ENCODE data around the gene CGB8.
"Not testable (repeated sequence)": the region's sequence is repeated elsewhere in the genome, so short reads cannot be mapped to it uniquely, and the experiment has no call there.

Gene CGB8

DNA sequence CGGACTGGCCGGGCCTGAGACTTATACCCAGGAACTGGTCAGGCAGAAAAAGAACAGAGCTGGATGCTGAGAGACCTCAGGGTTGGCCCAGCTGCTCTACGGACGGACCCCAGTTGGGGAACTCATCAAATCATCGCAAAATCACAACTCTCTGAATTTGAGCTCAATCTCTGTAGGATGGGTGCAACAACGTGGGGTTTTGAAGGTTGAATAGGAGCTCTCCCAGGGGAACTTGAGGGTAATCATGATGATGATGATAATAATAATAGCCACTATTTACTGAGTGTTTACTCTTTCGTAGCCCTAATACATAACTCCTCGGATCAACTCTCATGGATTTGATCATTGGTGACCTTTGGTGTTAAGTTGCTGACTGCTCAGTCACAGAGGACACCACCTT lies 18.6 kb downstream of the CGB8 start:
- DNase-seq (ENCODE audit: low read depth, low spot score) = not testable (repeated sequence)

DNA sequence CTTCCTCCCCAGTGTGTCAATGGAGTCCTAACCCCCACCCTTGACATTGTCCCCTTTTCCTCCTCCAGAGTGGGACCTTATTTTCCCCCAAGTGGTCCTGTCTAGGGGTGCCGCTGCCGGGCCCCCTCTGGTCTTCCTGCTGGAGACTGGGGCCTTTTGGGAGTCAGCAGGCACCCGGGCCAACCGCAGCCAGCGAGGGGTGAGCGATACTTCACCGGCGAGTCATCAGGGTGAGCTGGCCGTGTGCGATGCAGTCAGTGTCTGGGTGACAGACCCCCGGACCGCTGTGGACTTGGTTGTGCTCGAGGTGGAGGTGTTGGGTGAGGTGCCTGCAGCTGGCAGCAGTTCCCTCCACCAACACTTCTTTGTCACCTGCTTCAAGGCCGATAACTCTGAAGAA lies 19.2 kb downstream of the CGB8 start:
- not testable (repeated sequence) for DNase-seq (ENCODE audit: low read depth, low spot score)

DNA sequence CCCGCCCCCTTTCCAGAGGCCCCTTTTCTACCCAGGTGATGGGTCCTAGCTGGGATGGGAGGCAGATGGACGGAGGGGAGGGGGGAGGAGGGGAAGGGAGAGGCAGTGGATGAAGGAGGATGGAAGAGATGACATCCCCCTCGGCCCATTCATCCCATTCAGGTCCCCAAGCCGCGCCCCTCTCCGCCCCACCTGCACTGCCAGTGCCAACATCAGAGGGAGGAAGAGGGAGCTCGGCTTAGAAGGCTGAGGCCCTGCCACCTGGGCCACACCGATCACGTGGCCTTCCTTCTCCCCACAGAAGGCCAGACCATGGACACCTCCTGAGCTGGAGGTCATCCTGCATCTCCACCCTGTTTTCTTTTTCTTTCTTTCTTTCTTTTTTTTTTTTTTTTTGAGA lies 20.2 kb downstream of the CGB8 start:
- DNase-seq (ENCODE audit: low read depth, low spot score) = not testable (repeated sequence)

DNA sequence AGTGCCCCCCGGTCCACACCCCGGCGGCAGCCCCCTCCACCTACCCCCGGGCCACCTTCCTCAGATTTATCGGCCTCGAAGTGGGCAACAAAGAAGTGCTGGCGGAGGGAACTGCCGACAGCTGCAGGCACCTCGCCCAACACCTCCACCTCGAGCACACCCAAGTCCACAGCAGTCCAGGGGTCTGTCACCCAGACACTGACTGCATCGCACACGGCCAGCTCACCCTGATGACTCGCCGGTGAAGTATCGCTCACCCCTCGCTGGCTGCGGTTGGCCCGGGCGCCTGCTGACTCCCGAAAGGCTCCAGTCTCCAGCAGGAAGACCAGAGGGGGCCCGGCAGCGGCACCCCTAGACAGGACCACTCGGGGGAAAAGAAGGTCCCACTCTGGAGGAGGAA lies 23.3 kb downstream of the CGB8 start:
- DNase-seq (ENCODE audit: low read depth, low spot score) = not testable (repeated sequence)

DNA sequence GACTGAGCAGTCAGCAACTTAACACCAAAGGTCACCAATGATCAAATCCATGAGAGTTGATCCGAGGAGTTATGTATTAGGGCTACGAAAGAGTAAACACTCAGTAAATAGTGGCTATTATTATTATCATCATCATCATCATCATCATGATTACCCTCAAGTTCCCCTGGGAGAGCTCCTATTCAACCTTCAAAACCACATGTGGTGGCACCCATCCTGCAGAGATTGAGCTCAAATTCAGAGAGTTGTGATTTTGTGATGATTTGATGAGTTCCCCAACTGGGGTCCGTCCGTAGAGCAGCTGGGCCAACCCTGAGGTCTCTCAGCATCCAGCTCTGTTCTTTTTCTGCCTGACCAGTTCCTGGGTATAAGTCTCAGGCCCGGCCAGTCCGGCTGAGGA lies 23.8 kb downstream of the CGB8 start:
- not testable (repeated sequence) for DNase-seq (ENCODE audit: low read depth, low spot score)

DNA sequence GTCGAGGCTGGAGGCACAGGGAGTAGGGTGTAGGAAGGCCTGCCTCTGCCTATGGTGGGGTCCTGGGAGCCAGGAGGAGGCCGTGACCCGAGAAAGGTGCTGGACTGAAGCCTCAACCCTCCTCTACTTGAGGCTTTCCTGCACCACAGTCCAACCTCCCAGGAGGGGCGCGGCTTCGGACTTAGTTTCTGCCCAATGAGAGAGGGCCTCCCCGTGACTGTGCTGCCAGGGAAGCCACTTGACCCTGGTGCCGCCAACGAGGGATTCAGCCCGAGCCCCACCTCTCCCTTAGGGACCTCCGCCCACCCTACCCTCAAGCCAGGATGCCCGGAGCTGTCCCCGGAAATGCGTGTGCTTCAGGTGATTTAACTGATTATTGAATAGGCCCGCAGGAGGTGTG lies 24.7 kb downstream of the CGB8 start, which contains the start of gene CGB3:
CGB3 (minus strand) TSS at position 101 of the 400 bp plus-strand sequence. CDS start 362 bp downstream, outside the sequence.
- not testable (repeated sequence) for DNase-seq (ENCODE audit: low read depth, low spot score)

DNA sequence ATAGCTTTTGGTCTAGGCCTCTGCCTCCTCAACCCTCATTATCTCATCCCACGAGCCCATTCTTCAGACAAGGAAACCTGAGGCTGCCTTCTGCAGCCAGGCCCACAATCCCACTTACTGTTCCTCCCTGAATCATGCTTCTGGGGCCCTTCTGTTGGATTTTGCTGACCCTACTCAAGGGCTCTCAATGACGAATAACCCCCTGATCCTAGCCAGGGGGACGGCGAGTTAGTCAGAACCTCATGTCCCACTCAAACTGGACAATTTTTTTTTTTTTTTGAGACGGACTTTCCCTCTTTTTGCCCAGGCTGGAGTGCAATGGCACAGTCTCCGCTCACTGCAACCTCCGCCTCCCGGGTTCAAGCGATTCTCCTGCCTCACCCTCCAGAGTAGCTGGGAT lies 26.8 kb downstream of the CGB8 start:
- no peak for DNase-seq (ENCODE audit: low read depth, low spot score)

DNA sequence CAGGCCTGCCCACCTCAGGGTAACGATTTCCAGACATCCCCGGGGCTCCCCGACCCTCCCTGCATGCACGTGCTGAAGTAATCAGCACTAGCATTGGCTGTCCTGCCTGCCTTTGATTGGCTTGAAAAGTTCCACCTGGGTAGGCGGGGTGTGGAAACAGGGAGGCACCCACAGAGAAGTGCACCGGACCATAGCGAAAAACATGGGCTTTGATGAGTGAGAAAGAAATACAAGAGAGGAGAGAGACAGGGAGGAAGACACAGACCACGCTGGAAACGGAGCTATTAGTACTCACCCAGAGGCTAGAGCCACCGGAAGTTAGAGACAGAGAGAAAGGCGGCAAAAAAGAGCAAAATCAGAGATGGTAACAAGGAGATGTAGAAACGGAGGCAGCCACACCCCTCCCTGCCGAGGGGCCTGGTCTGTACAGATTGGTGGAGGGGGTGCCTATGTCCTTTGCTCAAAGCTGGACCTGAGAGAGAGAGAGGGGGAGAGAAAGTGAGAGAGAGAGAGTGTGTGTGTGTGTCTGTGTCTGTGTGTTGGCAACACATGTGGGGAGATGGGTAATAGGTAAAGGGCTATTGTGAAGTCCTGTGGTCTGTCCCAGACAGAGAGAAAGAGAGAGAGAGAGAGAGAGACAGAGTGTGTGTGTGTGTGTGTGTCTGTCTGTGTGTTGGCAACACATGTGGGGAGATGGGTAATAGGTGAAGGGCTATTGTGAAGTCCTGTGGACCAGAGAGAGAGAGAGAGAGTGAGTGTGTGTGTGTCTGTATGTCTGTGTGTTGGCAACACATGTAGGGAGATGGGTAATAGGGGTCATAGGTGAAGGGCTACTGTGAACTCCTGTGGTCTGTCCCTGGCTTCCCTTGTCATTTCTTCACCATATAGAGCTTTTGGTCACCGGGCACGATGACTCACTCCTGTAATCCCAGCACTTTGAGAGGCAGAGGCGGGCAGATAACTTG lies 27.7 kb downstream of the CGB8 start:
- no peak for DNase-seq (ENCODE audit: low read depth, low spot score)

DNA sequence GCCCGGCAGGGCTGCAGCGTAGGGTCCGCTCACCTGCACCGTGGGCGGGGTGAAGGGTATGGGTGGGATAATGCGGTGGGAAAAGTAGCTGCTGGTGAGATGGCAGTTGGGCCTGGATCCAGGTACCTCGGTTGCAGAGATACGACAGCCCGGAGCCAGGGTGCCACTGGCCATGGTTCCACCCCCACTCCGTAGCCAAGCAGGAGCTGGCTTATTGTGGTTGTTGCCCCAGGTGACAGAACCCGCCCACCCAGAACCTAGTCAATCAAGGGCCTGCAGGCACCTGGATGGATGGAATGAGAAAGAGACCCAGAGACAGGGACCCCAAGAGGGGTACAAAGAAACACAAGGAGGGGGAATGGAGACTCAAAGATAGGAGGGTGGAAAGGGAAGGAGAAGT lies 28.6 kb downstream of the CGB8 start:
- DNase-seq (ENCODE audit: low read depth, low spot score) = no peak

DNA sequence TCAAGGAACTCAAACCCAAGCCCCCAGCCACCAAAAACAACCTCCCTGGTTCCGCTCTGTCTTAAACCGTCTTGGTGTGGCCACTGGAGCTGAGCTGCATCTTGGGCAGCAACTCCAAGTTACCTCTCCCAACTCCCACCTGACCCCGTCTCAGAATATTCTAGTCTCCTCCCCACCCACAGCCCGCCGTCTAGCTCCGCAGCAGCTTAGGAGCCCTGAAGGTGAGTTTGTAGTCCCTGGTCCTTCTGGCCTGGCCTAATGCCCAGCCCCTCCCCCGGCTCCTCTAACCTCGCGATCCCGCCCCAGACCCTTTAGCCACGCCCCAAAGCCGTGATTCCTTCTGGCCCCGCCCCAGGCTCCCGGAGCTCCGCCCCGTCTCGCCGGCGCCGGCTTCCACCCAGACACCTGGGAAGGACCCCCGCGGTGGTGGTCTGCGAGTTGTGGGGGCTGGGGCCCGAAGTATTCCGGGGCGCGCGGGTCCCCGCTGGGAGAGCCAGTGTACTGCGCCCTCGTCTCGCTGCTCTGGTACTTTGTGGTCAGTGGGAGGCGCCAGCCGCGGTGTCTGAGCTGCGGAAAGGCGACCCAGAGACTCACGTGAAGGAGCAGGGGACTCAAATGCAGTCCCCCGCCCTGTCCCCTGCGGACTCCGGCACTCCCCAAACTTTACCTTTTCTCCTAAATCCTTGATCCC lies 29.5 kb downstream of the CGB8 start:
- no peak for DNase-seq (ENCODE audit: low read depth, low spot score)

DNA sequence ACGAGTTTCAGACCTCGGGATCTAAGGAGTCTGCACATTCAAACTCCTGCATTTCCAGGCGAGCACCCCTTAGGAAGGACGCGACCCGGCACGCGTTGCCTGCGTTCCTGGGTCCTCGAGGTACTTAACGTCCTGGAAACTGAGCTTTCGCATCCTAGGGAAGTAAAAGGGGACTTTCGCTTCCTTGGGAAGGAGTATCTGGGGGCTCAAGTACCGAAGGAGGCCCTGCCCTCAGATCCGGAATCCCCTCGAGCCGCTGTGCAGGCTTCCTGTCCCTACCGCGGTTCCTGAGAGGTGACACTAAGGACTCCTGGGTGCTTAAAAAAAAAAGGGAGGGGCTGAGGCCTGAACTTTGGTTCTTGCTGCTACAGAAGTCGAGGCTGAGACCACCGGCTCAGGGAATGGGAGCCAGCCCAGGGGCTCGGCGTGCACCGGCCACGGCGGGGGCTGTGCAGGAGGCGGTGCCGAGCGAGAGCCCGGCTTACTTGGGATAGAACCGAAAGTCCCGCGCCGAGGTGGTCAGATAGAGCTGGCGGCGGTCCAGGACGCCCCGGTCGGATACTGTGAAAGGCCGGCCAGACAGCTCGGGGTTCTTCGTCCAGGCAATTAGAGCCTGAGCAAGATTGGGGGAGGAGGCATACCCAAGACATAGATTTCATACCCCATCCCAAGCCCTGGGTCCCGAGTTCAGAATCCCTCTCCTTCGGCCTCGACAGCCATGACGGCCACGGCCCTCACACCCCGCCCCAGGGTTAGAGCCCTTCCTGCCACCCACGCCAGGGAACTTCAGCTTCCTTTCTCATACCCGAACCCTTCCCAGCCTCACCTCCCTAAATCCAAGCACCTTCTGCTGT lies 30.3 kb downstream of the CGB8 start:
- not testable (repeated sequence) for DNase-seq (ENCODE audit: low read depth, low spot score)

DNA sequence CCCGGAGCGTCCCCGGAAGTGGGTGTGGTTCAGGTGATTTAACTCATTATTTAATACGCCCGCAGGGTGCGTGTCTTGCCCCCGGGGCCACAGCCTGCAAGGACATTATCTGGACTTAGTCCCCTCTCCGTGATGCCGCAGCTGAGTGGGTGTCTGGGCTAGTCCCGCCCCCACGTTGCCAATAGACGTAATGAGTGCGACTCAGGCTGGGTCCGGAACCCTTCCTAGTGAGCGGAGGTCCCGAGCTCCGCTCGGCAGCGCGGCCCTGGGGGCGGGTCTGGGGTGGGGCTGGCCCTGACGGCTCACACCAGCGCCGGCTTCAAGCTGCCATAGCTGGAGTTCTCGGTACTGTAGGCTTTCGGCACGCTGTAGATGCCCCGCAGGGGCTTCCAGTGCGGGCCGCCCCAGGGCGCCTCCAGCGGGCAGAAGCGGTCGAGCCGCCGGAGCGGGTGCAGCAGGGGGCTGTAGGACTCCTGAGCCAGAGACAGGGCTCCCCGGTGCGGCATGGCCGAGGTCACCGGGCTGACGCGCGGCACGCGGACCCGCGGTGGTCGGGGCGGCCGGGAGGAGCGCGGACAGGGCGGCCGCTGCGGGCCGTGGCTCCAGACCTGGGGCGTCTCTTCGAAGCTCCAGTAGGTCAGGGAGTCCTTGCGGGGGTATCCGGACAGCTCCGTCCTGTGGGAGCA lies 31.1 kb downstream of the CGB8 start:
- no peak for DNase-seq (ENCODE audit: low read depth, low spot score)

DNA sequence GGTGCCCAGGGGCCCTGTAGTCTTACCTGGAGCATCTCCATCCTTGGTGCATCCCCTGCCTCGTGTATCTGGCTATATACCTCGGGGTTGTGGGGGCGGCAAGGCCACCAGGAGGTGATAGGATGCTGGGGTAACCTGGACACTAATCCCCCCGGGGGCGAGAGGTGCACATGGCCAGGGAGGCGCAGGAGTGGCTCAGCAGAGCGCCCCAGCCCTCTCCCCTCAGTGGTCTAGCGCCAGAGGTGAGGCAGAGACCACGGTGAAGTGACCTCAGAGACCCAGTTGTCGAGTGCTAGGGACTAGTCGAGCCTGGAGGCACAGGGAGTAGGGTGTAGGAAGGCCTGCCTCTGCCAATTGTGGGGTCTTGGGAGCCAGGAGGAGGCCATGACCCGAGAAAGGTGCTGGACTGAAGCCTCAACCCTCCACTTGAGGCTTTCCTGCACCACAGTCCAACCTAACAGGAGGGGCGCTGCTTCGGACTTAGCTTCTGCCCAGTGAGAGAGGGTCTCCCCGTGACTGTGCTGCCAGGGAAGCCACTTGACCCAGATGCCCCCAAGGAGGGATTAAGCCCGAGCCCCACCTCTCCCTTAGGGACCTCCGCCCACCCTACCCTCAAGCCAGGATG lies 31.8 kb downstream of the CGB8 start, which contains the start of gene LHB:
LHB (minus strand) TSS at position 51 of the 625 bp plus-strand sequence; CDS start at position 41, 10 bp downstream.
- no peak for DNase-seq (ENCODE audit: low read depth, low spot score)

DNA sequence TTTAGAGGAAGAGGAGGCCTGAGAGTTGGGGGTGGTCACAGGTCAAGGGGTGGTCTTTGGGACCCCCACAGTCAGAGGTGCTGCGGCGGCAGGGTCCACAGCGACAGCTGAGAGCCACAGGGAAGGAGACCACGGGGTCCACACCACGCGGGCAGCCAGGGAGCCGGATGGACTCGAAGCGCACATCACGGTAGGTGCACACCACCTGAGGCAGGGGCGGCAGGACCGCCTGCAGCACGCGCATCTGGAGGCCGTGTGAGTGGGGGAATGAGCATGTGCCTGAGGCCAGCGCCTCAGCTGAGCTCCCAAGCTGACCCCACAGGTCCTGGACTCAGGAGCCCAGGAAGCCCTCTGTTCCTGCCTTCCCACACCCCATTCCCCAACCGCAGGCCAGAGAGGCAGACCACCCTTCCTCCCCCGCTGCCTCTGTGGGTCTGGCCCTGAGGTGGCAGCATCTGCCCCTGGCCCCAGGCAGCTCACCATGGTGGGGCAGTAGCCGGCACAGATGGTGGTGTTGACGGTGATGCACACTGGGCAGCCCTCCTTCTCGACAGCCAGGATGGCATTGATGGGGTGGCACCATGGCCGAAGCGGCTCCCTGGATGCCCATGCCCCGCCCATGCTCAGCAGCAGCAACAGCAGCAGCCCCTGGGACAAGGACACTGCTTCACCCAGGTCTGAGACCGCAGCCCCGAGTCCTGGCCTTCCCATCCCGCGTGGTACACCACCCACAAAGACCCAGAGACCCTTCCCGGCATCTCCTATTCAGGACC lies 32.7 kb downstream of the CGB8 start:
- DNase-seq (ENCODE audit: low read depth, low spot score) = no peak

DNA sequence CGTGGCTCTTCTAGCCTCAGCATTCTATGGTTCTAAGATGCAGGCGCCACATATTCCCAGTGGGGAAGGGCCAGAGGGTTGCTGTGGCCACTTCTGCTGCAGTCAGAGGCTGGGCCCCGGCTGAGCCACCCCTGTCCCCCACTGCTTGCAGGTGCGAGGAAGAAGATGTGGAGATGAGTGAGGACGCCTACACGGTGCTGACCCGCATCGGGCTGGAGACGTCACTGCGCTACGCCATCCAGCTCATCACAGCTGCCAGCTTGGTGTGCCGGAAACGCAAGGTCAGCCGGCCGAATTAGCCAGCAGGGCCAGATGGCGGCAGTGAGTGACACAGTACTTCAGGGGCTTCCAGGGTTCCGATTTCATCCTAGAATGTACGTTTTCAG lies 34.0 kb downstream of the CGB8 start:
- no peak for DNase-seq (ENCODE audit: low read depth, low spot score)

DNA sequence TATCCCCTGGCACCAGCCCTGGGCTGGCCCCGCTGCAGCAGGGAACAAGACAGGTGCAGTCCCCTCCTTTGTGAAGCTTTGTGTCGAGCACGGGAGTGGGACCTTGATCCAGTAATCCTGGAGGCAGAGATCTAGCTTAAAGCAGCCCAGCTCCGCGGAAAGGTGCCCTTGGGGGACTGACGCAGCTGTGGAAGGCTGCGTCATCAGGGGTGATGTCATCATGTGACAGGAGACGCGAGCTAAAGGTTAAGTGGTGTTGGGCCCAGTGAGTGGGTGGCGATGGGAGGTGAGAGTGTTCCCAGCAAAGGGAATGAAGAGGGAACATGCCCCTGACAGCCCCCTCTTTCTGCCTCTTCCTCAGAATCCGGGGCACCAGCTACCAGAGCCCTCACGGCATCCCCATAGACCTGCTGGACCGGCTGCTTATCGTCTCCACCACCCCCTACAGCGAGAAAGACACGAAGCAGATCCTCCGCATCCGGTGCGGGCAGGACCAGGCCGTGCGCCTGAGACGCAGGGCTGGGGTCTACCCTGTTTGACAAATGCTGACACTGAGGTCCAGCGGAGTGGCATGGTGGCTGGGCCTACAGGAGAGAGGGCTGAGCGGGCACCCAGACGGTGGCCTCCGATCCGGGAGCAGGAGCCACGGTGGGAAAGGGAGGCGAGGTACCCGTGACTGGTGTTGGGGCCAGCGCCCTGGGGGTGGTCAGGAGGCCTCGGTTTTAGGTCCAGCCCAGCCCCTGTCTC lies 34.6 kb downstream of the CGB8 start:
- DNase-seq (ENCODE audit: low read depth, low spot score) = no peak

DNA sequence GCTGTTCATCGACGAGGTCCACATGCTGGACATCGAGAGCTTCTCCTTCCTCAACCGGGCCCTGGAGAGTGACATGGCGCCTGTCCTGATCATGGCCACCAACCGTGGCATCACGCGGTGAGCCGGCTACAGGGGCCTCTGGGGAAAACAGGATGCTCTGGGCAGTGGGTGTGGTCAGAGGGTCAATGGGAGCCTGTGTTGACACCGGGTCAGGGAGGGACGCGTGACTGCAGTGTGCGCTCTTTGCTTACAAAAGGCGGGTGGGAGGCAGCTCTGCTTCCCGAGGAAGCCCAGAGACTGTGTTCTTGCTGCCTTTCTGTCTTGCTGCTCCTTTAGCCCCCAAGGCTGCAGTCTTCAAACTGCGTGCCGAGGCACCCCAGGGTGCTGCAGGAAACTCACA lies 37.7 kb downstream of the CGB8 start:
- DNase-seq (ENCODE audit: low read depth, low spot score) = no peak

DNA sequence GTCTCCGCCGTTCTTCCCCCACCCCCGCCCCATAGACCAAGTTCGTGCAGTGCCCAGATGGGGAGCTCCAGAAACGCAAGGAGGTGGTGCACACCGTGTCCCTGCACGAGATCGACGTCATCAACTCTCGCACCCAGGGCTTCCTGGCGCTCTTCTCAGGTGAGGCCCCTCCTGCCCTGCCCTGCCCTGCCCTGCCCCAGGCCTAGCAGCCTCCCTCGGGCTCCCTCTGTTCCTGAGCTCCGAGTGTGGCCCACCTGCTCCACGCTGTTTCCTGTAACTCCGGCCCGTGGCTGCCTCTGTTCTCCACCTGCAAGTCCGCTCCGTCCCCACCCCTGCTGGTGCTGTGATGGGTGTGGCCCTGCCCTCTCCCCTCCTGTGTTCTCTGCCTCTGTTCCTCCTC lies 38.5 kb downstream of the CGB8 start:
- DNase-seq (ENCODE audit: low read depth, low spot score) = no peak

DNA sequence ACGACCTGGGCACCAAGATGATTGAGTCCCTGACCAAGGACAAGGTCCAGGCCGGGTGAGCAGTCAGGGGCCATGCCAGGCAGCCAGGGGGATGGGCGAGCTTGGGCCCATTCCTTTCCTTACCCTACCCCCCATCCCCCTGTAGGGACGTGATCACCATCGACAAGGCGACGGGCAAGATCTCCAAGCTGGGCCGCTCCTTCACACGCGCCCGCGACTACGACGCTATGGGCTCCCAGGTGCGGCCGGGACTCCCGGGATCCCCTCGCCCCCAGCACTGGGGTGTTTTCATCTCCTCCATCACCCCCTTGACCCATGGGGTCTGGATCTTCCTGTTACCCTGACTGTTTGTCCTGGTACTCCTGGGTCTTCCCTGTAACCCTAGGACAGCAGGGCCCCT lies 39.1 kb downstream of the CGB8 start:
- no peak for DNase-seq (ENCODE audit: low read depth, low spot score)

Measured in iPS DF 19.7 (cell line).